Right ventricle myocardium superior (tissue), 1 donor: ENCODE measurements around the gene B3GNT9. TPM values are rescaled to one million over a fixed set of nuclear protein-coding genes. Genes with fewer than 3 reads are reported as not detected.
A peak's percentile ranks its signal among the peaks of the same experiment; 100 is the strongest.

ENCODE experiments used
- ATAC-seq: fragments of 200-7000 bp; cut with Tn5 transposase; one replicate; pipeline ENCODE4 v1.9.1; 2020; ENCODE audit warnings: mild to moderate bottlenecking; ENCODE audit not compliant: poor library complexity
- DNase-seq: peaks from one replicate; pipeline ENCODE4 v3.0.0-alpha.2; 2020
- intact Hi-C: fragments of 100-400 bp; cut with DNase I; formaldehyde crosslinking; loops from one replicate; pipeline ENCODE4 v1.11.2; 2022
- total RNA-seq: library from RNA; stranded (reverse); fragmentation: NEBNext Ultra II Directional; extraction: Animal tissue kit (Norgen Biotek cat#: 25700); gene quantifications from one replicate; pipeline ENCODE4 v1.2.1, GENCODE V29; 2021
- donor health status: DM: no; HTN: yes; CAD: no; lungs with severe emphysema.

The B3GNT9 gene
- total RNA-seq, 1 donor from 2014 or later, result 8.1 TPM

GRCh38 chr16:67104845-67105244 is 46.0 kb downstream of the B3GNT9 start:
- no peak for DNase-seq
- intact Hi-C loops, result no loop called here
- ATAC-seq, result no peak

GRCh38 chr16:67104061-67104460 is 46.7 kb downstream of the B3GNT9 start:
- ATAC-seq, result peak; percentile 54
- DNase-seq, result no peak
- intact Hi-C loops, result no loop called here

- ATAC-seq (no peak), DNase-seq (no peak)
These were observed 49.3 kb downstream of the B3GNT9 start for GRCh38 chr16:67101311-67102082.

GRCh38 chr16:67100569-67101310 is 50.1 kb downstream of the B3GNT9 start:
- DNase-seq (no peak), ATAC-seq (no peak)
- intact Hi-C loops, result no loop called here

More at GRCh38 chr16:67101311-67102082, 49.3 kb downstream of the B3GNT9 start:
- intact Hi-C loops, result no loop called here

- intact Hi-C loops, result no loop called here
- ATAC-seq, result no peak
These were observed 52.2 kb downstream of the B3GNT9 start for GRCh38 chr16:67098599-67098998.

More at GRCh38 chr16:67098599-67098998, 52.2 kb downstream of the B3GNT9 start:
- DNase-seq, result no peak

Other genes with a start within 250 kb of the B3GNT9 start
- gene CDH16, start 232.1 kb downstream of the B3GNT9 start, total RNA-seq, result 0.13 TPM
- gene RRAD, start 225.5 kb downstream of the B3GNT9 start, total RNA-seq, result 95.4 TPM
- gene CIAO2B, start 216.6 kb downstream of the B3GNT9 start, total RNA-seq, result 103 TPM
- 114 TPM for gene CES2, start 215.5 kb downstream of the B3GNT9 start, total RNA-seq
- gene CES3, start 189.7 kb downstream of the B3GNT9 start, total RNA-seq, result 2.0 TPM
- gene CES4A, start 162.4 kb downstream of the B3GNT9 start, total RNA-seq, result 6.2 TPM
- 23.1 TPM for gene CBFB, start 121.8 kb downstream of the B3GNT9 start, total RNA-seq
- gene PHAF1, start 41.1 kb downstream of the B3GNT9 start, total RNA-seq, result 11.7 TPM
- 9.0 TPM for gene TRADD, start 8.9 kb upstream of the B3GNT9 start, total RNA-seq
- 9.5 TPM for gene FBXL8, start 9.0 kb upstream of the B3GNT9 start, total RNA-seq
- gene HSF4, start 13.7 kb upstream of the B3GNT9 start, total RNA-seq, result 62.9 TPM
- gene NOL3, start 19.5 kb upstream of the B3GNT9 start, total RNA-seq, result 105 TPM
- gene MATCAP1, start 33.0 kb upstream of the B3GNT9 start, total RNA-seq, result 7.7 TPM
- gene EXOC3L1, start 39.1 kb upstream of the B3GNT9 start, total RNA-seq, result 2.3 TPM
- gene E2F4, start 41.2 kb upstream of the B3GNT9 start, total RNA-seq, result 34.8 TPM
- gene ELMO3, start 48.1 kb upstream of the B3GNT9 start, total RNA-seq, result 0.54 TPM
- gene TMEM208, start 76.1 kb upstream of the B3GNT9 start, total RNA-seq, result 11.0 TPM
- 13.5 TPM for gene FHOD1, start 96.5 kb upstream of the B3GNT9 start, total RNA-seq
- gene SLC9A5, start 98.0 kb upstream of the B3GNT9 start, total RNA-seq, result 0.83 TPM
- 0.89 TPM for gene PLEKHG4, start 128.5 kb upstream of the B3GNT9 start, total RNA-seq
- gene KCTD19, start 175.7 kb upstream of the B3GNT9 start, total RNA-seq, result not detected
- gene LRRC36, start 175.8 kb upstream of the B3GNT9 start, total RNA-seq, result not detected
- gene TPPP3, start 242.5 kb upstream of the B3GNT9 start, total RNA-seq, result 8.9 TPM